Loucy (cell line): ENCODE results near the gene CERK.

Experiments
- H2AFZ ChIP-seq: fragments of 200-600 bp; sonication (generic); 2 replicates; pipeline ENCODE4 v1.6.0; 2016; ENCODE audit warnings: antibody characterized with exemption, mild to moderate bottlenecking, low read length, moderate library complexity
- H3F3A ChIP-seq: fragments of 200-600 bp; 2 replicates; pipeline ENCODE4 v1.6.0; 2016; ENCODE audit warnings: antibody characterized with exemption, low read depth, mild to moderate bottlenecking
- H3K27me3 ChIP-seq: fragments of 200-600 bp; sonication (generic); 2 replicates; pipeline ENCODE4 v1.6.1; 2014; ENCODE audit warnings: low read length, mild to moderate bottlenecking; ENCODE audit not compliant: insufficient read depth, poor library complexity, severe bottlenecking
- H3K36me3 ChIP-seq: fragments of 200-600 bp; sonication (generic); 2 replicates; pipeline ENCODE4 v1.6.1; 2016; ENCODE audit warnings: low read length; ENCODE audit not compliant: insufficient read depth
- H3K4me1 ChIP-seq: fragments of 200-600 bp; sonication (generic); 2 replicates; pipeline ENCODE4 v1.5.1; 2014; ENCODE audit warnings: low read length, mild to moderate bottlenecking; ENCODE audit not compliant: insufficient read depth, poor library complexity, severe bottlenecking
- H3K4me2 ChIP-seq: fragments of 200-600 bp; sonication (generic); 2 replicates; pipeline ENCODE4 v1.6.0; 2014; ENCODE audit warnings: antibody characterized with exemption, low read length, low read depth, mild to moderate bottlenecking; ENCODE audit not compliant: poor library complexity, severe bottlenecking
- H3K4me3 ChIP-seq: fragments of 200-600 bp; sonication (generic); 2 replicates; pipeline ENCODE4 v1.5.1; 2014; ENCODE audit warnings: low read length, mild to moderate bottlenecking, mixed read lengths; ENCODE audit not compliant: poor library complexity, severe bottlenecking
- H3K79me2 ChIP-seq: fragments of 200-600 bp; sonication (generic); 2 replicates; pipeline ENCODE4 v1.6.1; 2014; ENCODE audit warnings: low read length; ENCODE audit not compliant: insufficient read depth
- H3K9ac ChIP-seq: fragments of 200-600 bp; sonication (generic); 2 replicates; pipeline ENCODE4 v1.6.0; 2014; ENCODE audit warnings: mild to moderate bottlenecking, low read depth, low read length, moderate library complexity; ENCODE audit not compliant: poor library complexity, severe bottlenecking
- H3K9me2 ChIP-seq: fragments of 200-600 bp; sonication (generic); replicated peaks from 2 replicates; pipeline ENCODE4 v1.6.1; 2016; ENCODE audit warnings: low read depth, low read length, mixed read lengths
- H3K9me3 ChIP-seq: fragments of 200-600 bp; sonication (generic); 2 replicates; pipeline ENCODE4 v1.6.1; 2014; ENCODE audit warnings: mild to moderate bottlenecking, antibody characterized with exemption, low read length, low read depth; ENCODE audit not compliant: insufficient read depth
- H4K20me1 ChIP-seq: fragments of 200-600 bp; sonication (generic); 2 replicates; pipeline ENCODE4 v1.6.0; 2014; ENCODE audit warnings: antibody characterized with exemption, low read length, mild to moderate bottlenecking; ENCODE audit not compliant: insufficient read depth, poor library complexity, severe bottlenecking
- EZH2phosphoT487 ChIP-seq: fragments of 200-600 bp; IDR thresholded peaks from 2 replicates; pipeline ENCODE4 v1.6.1; 2018; ENCODE audit warnings: antibody characterized with exemption, mild to moderate bottlenecking, moderate library complexity, borderline replicate concordance
- TF ChIP-seq, protein P1 (sequence below): fragments of 200-600 bp; sonication (generic); conservative IDR thresholded peaks from 2 replicates; pipeline ENCODE4 v1.5.1; 2014; ENCODE audit warnings: mild to moderate bottlenecking, antibody characterized with exemption, low read length

The CERK gene

DNA sequence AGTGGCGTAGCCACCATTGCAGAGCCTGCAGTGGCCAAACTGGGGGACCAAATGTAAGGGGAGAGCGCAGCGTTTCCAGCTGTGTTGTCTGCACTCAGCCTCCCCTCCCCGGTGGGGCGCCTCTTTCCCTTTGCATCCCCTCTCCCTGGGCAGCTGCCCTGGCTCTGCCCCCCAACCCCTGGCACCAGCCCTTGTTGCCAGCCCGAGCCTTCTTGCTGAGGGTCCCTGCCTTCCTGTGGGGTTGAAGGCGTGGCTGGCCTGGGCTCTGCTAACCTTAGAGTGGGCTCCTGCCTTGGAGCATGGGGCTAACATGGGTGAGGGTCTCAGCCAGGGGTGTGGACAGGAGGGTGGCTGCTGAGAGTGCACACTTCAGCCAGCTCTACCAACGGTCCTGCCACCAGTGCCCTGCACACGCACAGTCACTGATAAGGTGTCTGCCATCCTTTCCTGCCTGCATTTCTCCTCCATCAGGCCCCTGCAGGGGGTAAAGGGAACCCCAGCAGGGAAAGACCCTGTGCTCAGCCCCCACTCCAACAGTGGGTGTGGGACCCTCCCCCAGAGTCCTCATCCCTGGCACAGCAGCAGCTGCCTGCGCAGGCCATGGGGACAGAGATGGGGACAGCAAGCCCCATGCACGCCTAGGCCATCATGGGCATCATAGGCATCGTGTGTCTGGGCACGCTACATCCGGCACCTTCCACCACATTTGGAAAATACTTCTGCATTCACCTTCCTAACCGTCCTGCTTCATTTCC lies 43.5 kb downstream of the CERK start:
- H3K79me2 ChIP-seq: no peaks in the 10 kb centered on the region
- H3K9me2 ChIP-seq: no peaks in the 10 kb centered on the region
- no peaks in the 10 kb centered on the region for H3F3A ChIP-seq
- H4K20me1 ChIP-seq: no peaks in the 10 kb centered on the region
- no peak for TF ChIP-seq EZH2phosphoT487
- TF ChIP-seq, protein P1, sequence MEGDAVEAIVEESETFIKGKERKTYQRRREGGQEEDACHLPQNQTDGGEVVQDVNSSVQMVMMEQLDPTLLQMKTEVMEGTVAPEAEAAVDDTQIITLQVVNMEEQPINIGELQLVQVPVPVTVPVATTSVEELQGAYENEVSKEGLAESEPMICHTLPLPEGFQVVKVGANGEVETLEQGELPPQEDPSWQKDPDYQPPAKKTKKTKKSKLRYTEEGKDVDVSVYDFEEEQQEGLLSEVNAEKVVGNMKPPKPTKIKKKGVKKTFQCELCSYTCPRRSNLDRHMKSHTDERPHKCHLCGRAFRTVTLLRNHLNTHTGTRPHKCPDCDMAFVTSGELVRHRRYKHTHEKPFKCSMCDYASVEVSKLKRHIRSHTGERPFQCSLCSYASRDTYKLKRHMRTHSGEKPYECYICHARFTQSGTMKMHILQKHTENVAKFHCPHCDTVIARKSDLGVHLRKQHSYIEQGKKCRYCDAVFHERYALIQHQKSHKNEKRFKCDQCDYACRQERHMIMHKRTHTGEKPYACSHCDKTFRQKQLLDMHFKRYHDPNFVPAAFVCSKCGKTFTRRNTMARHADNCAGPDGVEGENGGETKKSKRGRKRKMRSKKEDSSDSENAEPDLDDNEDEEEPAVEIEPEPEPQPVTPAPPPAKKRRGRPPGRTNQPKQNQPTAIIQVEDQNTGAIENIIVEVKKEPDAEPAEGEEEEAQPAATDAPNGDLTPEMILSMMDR: no peak
- H3K9me3 ChIP-seq: no peaks in the 10 kb centered on the region
- H2AFZ ChIP-seq: no peak overlapping the region
- H3K4me1 ChIP-seq: no peaks in the 10 kb centered on the region
- H3K4me3 ChIP-seq: no peak overlapping the region
- no peak overlapping the region for H3K9ac ChIP-seq
- no peaks in the 10 kb centered on the region for H3K27me3 ChIP-seq
- peaks cover 84% of the 10 kb centered on the region; the same call in 1 of the 2 replicates for H3K36me3 ChIP-seq
- H3K4me2 ChIP-seq: no peak overlapping the region

DNA sequence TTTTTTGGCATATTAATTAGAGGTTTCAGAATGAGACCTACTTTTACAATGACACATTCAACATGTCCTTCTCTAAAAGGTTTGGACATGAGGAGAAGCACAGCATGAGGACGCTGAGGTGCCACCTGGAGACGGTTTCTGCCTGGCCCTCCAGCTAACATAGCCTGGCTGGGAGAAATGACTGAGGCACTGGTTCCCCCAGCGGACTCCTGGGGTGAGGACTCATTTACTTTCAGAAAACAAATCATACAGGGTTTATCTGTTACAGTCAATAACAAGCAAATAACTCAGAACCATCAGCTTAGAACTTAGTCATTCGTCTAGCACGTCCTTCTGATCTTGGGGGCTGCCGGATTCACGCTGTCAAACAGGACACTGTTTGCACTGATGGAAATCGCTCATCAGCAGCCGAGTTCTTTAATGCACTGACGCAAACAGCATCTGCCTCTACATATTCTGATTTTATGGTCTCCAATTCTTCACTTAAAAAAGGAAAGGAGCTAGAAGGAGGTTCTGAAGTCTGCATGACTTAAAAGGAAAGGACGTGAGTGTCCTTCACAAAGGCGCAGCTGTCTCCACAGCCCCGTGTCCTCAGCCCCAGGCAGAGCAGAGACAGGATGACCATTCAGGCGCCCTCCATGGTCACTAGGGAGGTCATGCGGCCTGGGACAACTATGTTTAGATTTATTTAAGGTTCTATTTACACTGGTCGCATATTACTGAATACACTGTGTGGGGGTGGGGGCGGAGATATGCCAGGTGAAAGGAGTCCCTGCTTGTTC lies 44.2 kb downstream of the CERK start:
- Histone ChIP-seq H3K4me3 (no peak overlapping the region), H3K9me3 (no peaks in the 10 kb centered on the region), H3K4me1 (no peaks in the 10 kb centered on the region), H3K9ac (no peak overlapping the region), H2AFZ (no peak overlapping the region), H3F3A (no peaks in the 10 kb centered on the region), H3K27me3 (no peaks in the 10 kb centered on the region), H4K20me1 (no peaks in the 10 kb centered on the region), H3K4me2 (no peak overlapping the region), H3K9me2 (no peaks in the 10 kb centered on the region), H3K79me2 (no peaks in the 10 kb centered on the region), H3K36me3 (peaks cover 77% of the 10 kb centered on the region; the same call in 1 of the 2 replicates)
- TF ChIP-seq, protein P1: no peak
- TF ChIP-seq EZH2phosphoT487: no peak

DNA sequence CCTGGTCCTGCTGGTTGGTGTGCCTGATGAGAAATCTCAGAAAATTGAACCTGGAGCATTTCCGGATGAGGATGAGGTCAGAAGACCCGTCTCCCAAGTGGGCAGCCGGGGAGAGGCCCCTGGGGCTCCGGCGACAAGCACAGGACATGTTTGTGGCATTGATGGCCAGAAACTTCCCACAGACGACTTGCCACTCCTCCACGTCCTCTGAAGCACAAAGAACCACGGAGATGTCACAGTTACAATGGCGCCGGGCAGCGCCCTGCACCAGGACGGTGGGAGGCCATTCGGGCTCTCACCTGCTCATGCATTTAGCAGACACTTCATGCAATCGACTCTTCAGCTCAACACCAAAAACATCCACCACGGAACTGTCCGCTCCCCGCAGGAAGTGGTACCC lies 46.5 kb downstream of the CERK start:
- H3K4me3 ChIP-seq: no peak overlapping the region
- no peak for TF ChIP-seq EZH2phosphoT487
- TF ChIP-seq, protein P1: no peak
- peaks cover 73% of the 10 kb centered on the region; the same call in 1 of the 2 replicates for H3K36me3 ChIP-seq
- H3F3A ChIP-seq: no peaks in the 10 kb centered on the region
- no peak overlapping the region for H2AFZ ChIP-seq
- no peaks in the 10 kb centered on the region for H3K27me3 ChIP-seq
- no peak overlapping the region for H3K4me2 ChIP-seq
- no peaks in the 10 kb centered on the region for H3K79me2 ChIP-seq
- H3K9me2 ChIP-seq: no peaks in the 10 kb centered on the region
- H3K9ac ChIP-seq: no peak overlapping the region
- no peaks in the 10 kb centered on the region for H3K9me3 ChIP-seq
- H3K4me1 ChIP-seq: no peaks in the 10 kb centered on the region
- H4K20me1 ChIP-seq: no peaks in the 10 kb centered on the region
